Naive B cell (primary cell): ENCODE measurements around the gene COG6. TPM values are rescaled to one million over a fixed set of nuclear protein-coding genes. Genes with fewer than 3 reads are reported as not detected.

Experiments
- ATAC-seq, 2 donors: fragments of 150-1000 bp; cut with Tn5 transposase; 2 replicates each; pipeline ENCODE4 v1.10.0; 2021; ENCODE audit warnings: low read depth in 2 of 2, mild to moderate bottlenecking in 2 of 2, moderate library complexity in 2 of 2
- DNase-seq: peaks from one replicate; pipeline ENCODE4 v3.0.0; 2022
- H3K27ac Mint-ChIP-seq, 6 donors: one replicate each; pipeline ENCODE4 v1.8.0; 2020 to 2022; ENCODE audit warnings: mild to moderate bottlenecking in 6 of 6, mixed read lengths in 6 of 6, moderate library complexity in 5 of 6, inconsistent platforms in 2 of 6
- H3K27me3 Mint-ChIP-seq, 3 donors: one replicate each; pipeline ENCODE4 v1.8.0; 2021 to 2022; ENCODE audit warnings: mixed read lengths in 3 of 3, mild to moderate bottlenecking in 1 of 3
- H3K36me3 Mint-ChIP-seq, 2 donors: one replicate each; pipeline ENCODE4 v1.8.0; 2020 to 2022; ENCODE audit warnings: mixed read lengths in 2 of 2, inconsistent platforms in 1 of 2, mild to moderate bottlenecking in 1 of 2
- H3K4me1 Mint-ChIP-seq, 3 donors: one replicate each; pipeline ENCODE4 v1.8.0; 2020 to 2022; ENCODE audit warnings: mixed read lengths in 3 of 3, inconsistent platforms in 1 of 3, mild to moderate bottlenecking in 1 of 3, moderate library complexity in 1 of 3
- H3K4me3 Mint-ChIP-seq, 8 donors: one replicate each; pipeline ENCODE4 v1.8.0; 2020 to 2022; ENCODE audit warnings: mild to moderate bottlenecking in 8 of 8, mixed read lengths in 8 of 8, moderate library complexity in 8 of 8, inconsistent platforms in 2 of 8
- H3K9me3 Mint-ChIP-seq, 7 donors: one replicate each; pipeline ENCODE4 v1.8.0; 2020 to 2022; ENCODE audit warnings: mixed read lengths in 7 of 7, mild to moderate bottlenecking in 5 of 7, inconsistent platforms in 2 of 7, moderate library complexity in 1 of 7
- polyA plus RNA-seq, 6 donors: library from polyadenylated mRNA; unstranded; fragments of 300-500 nt; fragmentation: Illumina TruSeq; gene quantifications; one replicate each; pipeline ENCODE4 v1.2.3, GENCODE V29; 2021; ENCODE audit warnings: low read depth in 6 of 6

The COG6 gene
- polyA plus RNA-seq, 6 donors from 2014 or later: 14.9 to 20.3 (median 15.8) TPM

GRCh38 chr13:39765801-39766463, 110.5 kb downstream of the COG6 start:
- ATAC-seq (no peak), DNase-seq (no peak)
- Mint-ChIP-seq H3K27ac (no peak overlapping the region), H3K9me3 (peaks cover 0 to 8% (median 4%) of the 10 kb centered on the region in 7 donors), H3K36me3 (no peaks in the 10 kb centered on the region), H3K27me3 (no peaks in the 10 kb centered on the region), H3K4me1 (peaks cover 9 to 13% (median 10%) of the 10 kb centered on the region in 3 donors), H3K4me3 (no peak overlapping the region)

- Mint-ChIP-seq H3K9me3 (peaks cover 0 to 6% (median under 1%) of the 10 kb centered on the region in 7 donors), H3K27me3 (no peaks in the 10 kb centered on the region), H3K36me3 (no peaks in the 10 kb centered on the region), H3K27ac (no peak overlapping the region), H3K4me3 (no peak overlapping the region), H3K4me1 (peaks cover 9 to 13% (median 10%) of the 10 kb centered on the region in 3 donors)
- DNase-seq (no peak), ATAC-seq (no peak)
These were observed 111.1 kb downstream of the COG6 start for GRCh38 chr13:39766464-39767158.

DNA sequence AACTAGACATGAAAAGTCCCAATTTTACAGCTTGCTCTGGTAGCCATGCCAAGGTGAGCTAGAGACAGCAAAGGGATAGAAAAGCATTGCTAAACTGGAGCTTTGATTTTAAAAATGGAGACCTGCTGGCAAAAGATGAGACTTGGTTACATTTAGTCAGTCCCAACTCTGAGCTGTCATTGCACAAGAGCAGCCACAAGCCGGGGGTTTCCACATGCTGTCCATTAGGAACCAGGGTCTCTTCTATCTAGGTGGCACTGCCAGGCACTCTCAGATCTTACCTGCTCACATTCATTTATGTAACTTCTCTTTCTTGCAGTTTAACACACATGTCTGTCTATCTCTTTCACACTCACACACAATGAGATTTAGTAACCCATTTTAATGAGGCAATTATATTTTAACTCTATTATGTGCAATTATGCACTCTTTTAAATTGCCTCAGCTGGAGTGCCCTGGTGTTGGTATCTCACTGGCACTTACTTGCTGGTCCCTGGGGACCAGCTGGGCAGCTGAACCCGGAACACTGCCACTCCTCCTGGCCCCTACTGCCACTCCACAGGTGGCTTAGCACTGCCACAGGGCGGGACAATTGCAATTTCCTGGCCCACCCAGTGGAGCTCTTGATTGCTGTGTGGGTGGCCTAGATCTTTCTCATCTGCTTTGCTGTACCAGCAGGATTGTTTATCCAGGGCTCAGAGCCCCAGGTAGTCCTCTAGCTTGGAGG, 112.5 kb downstream of the COG6 start:
- Mint-ChIP-seq H3K4me3 (peak overlapping the region in 1 of 8 donors; percentile 21), H3K4me1 (peaks cover 9 to 13% (median 10%) of the 10 kb centered on the region in 3 donors), H3K9me3 (peaks cover 0 to 6% (median 0%) of the 10 kb centered on the region in 7 donors), H3K36me3 (peaks cover 6 to 8% of the 10 kb centered on the region in 2 donors), H3K27me3 (no peaks in the 10 kb centered on the region), H3K27ac (peak overlapping the region in 2 of 6 donors; percentile 7 to 54)
- DNase-seq (no peak), ATAC-seq (no peak)

GRCh38 chr13:39768962-39769361, 113.5 kb downstream of the COG6 start:
- H3K9me3 Mint-ChIP-seq: peaks cover 0 to 5% (median 0%) of the 10 kb centered on the region in 7 donors
- H3K27me3 Mint-ChIP-seq: no peaks in the 10 kb centered on the region
- H3K4me3 Mint-ChIP-seq: no peak overlapping the region
- peaks cover 9 to 13% (median 10%) of the 10 kb centered on the region in 3 donors for H3K4me1 Mint-ChIP-seq
- DNase-seq (no peak), ATAC-seq (no peak)
- H3K27ac Mint-ChIP-seq: no peak overlapping the region
- peaks cover 6 to 8% of the 10 kb centered on the region in 2 donors for H3K36me3 Mint-ChIP-seq

- ATAC-seq: no peak
- H3K27ac Mint-ChIP-seq: peak overlapping the region in 2 of 6 donors; percentile 49 to 71
These were observed 115.0 kb downstream of the COG6 start for GRCh38 chr13:39770221-39771090.

GRCh38 chr13:39773833-39774232, 118.4 kb downstream of the COG6 start:
- peaks cover 0 to 1% (median 0%) of the 10 kb centered on the region in 3 donors for H3K4me1 Mint-ChIP-seq
- DNase-seq: no peak
- no peak for ATAC-seq
- no peaks in the 10 kb centered on the region for H3K27me3 Mint-ChIP-seq
- H3K4me3 Mint-ChIP-seq: no peak overlapping the region
- H3K9me3 Mint-ChIP-seq: peaks cover 0 to 5% (median 0%) of the 10 kb centered on the region in 7 donors
- H3K27ac Mint-ChIP-seq: no peak overlapping the region
- H3K36me3 Mint-ChIP-seq: peaks cover 6 to 8% of the 10 kb centered on the region in 2 donors

More at GRCh38 chr13:39770221-39771090, 115.0 kb downstream of the COG6 start:
- H3K27me3 Mint-ChIP-seq: no peaks in the 10 kb centered on the region
- DNase-seq: no peak
- H3K36me3 Mint-ChIP-seq: peaks cover 6 to 8% of the 10 kb centered on the region in 2 donors
- H3K4me1 Mint-ChIP-seq: peaks cover 9 to 13% (median 10%) of the 10 kb centered on the region in 3 donors
- peaks cover 0 to 5% (median 0%) of the 10 kb centered on the region in 7 donors for H3K9me3 Mint-ChIP-seq
- no peak overlapping the region for H3K4me3 Mint-ChIP-seq

- H3K9me3 Mint-ChIP-seq: peaks cover 0 to 5% (median 0%) of the 10 kb centered on the region in 7 donors
- ATAC-seq (no peak), DNase-seq (no peak)
- H3K36me3 Mint-ChIP-seq: peaks cover 6 to 8% of the 10 kb centered on the region in 2 donors
- no peak overlapping the region for H3K4me3 Mint-ChIP-seq
- H3K4me1 Mint-ChIP-seq: no peaks in the 10 kb centered on the region
- H3K27ac Mint-ChIP-seq: no peak overlapping the region
- H3K27me3 Mint-ChIP-seq: no peaks in the 10 kb centered on the region
These were observed 121.0 kb downstream of the COG6 start for GRCh38 chr13:39776439-39776838.

DNA sequence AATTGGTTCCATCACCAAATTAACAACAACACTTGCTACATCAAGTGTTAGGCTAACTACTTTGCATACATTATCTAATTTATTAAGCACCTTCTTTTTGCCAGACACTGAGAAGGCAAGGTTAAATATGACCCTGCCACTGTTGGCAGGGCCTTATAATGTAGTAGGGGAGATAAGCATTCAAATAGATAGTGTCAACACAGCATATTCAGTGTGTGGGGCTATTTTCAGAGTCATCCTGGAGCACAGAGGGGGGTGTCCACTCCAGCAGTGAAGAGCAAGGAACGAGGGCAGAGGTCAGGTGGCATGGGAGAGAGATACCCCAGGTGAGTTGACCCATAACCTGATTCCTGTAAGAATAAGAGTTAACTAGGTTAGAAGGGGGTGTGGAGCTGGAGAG, 121.6 kb downstream of the COG6 start:
- H3K9me3 Mint-ChIP-seq: peaks cover 0 to 4% (median 0%) of the 10 kb centered on the region in 7 donors
- H3K4me3 Mint-ChIP-seq: peak overlapping the region in 1 of 8 donors; percentile 55
- no peaks in the 10 kb centered on the region for H3K4me1 Mint-ChIP-seq
- no peaks in the 10 kb centered on the region for H3K27me3 Mint-ChIP-seq
- H3K27ac Mint-ChIP-seq: peak overlapping the region in 1 of 6 donors; percentile 51
- no peak for DNase-seq
- peaks cover 2 to 5% of the 10 kb centered on the region in 2 donors for H3K36me3 Mint-ChIP-seq
- no peak for ATAC-seq

GRCh38 chr13:39777527-39778061, 122.1 kb downstream of the COG6 start:
- H3K27me3 Mint-ChIP-seq: no peaks in the 10 kb centered on the region
- H3K36me3 Mint-ChIP-seq: no peaks in the 10 kb centered on the region
- DNase-seq (no peak), ATAC-seq (no peak)
- peaks cover 0 to 4% (median 0%) of the 10 kb centered on the region in 7 donors for H3K9me3 Mint-ChIP-seq
- H3K4me3 Mint-ChIP-seq: no peak overlapping the region
- no peaks in the 10 kb centered on the region for H3K4me1 Mint-ChIP-seq
- no peak overlapping the region for H3K27ac Mint-ChIP-seq

GRCh38 chr13:39779337-39780265, 124.1 kb downstream of the COG6 start:
- Mint-ChIP-seq H3K36me3 (no peaks in the 10 kb centered on the region), H3K27me3 (no peaks in the 10 kb centered on the region), H3K4me1 (no peaks in the 10 kb centered on the region), H3K27ac (no peak overlapping the region), H3K9me3 (peaks cover 0 to 4% (median 0%) of the 10 kb centered on the region in 7 donors), H3K4me3 (no peak overlapping the region)
- ATAC-seq: no peak
- no peak for DNase-seq

DNA sequence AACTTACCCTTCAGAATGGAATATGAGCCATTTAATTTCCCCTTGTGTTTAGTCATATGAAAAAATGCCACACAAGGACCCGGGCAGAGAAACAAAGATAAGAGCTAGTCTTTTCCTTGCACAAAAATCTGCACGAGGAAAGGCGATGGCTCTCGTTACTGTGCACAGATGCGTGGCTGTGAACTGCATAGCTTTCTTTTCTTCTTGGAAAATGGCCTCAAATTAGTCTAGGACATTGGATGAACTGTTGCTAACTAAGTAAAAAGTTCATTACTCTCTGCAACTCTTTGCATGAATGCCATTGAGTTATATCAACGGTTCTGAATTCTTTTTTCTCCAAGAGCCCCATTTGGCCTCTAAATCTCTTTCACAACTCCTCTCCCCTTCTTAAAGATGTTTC, 125.2 kb downstream of the COG6 start:
- Mint-ChIP-seq H3K36me3 (no peaks in the 10 kb centered on the region), H3K4me3 (no peak overlapping the region), H3K4me1 (no peaks in the 10 kb centered on the region), H3K9me3 (peaks cover 0 to 4% (median 0%) of the 10 kb centered on the region in 7 donors), H3K27me3 (peaks cover 0 to 2% (median 0%) of the 10 kb centered on the region in 3 donors), H3K27ac (no peak overlapping the region)
- ATAC-seq (no peak), DNase-seq (no peak)

DNA sequence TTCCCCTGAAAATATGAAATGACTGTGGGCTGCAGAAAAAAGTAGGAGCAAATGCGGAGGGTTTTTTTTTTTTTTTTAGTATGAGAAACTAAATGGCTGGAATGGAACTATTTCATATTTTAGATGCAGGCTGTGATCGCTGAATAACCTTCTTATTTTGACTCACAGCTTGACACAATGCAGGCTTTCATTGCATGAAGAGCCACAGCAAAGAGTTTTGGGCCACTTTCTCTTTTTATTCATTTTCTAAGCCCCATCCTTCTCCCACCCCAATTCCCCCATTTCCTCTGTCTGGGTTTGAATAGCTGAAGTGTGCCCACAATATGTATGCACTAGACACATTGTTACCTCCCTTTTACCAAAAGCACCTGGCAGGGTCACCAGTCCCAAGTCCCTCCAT, 125.9 kb downstream of the COG6 start:
- ATAC-seq (no peak), DNase-seq (no peak)
- Mint-ChIP-seq H3K9me3 (peaks cover 0 to 4% (median 0%) of the 10 kb centered on the region in 7 donors), H3K36me3 (no peaks in the 10 kb centered on the region), H3K4me1 (no peaks in the 10 kb centered on the region), H3K27me3 (peaks cover 0 to 5% (median 5%) of the 10 kb centered on the region in 3 donors), H3K27ac (no peak overlapping the region), H3K4me3 (no peak overlapping the region)
